Astrocyte of the spinal cord (primary cell): ENCODE data around the gene BCL3.

ENCODE experiments used
- DNase-seq: peaks from one replicate; pipeline ENCODE4 v3.0.0; 2011; ENCODE audit warnings: low read depth, low spot score
- H3K4me3 ChIP-seq: 2 replicates; pipeline ENCODE4 v1.5.1; 2011; ENCODE audit warnings: low read depth, mild to moderate bottlenecking, low read length, moderate library complexity
- in situ Hi-C: cut with HindIII; loops from 2 replicates; pipeline ENCODE4 v1.10.0; 2017; ENCODE audit warnings: low sequenced_read_pairs
- TF ChIP-seq, protein P1 (sequence below): IDR thresholded peaks from 2 replicates; pipeline ENCODE4 v1.5.1; 2012; ENCODE audit warnings: low read depth, mild to moderate bottlenecking, low read length, inconsistent platforms

The BCL3 gene

DNA sequence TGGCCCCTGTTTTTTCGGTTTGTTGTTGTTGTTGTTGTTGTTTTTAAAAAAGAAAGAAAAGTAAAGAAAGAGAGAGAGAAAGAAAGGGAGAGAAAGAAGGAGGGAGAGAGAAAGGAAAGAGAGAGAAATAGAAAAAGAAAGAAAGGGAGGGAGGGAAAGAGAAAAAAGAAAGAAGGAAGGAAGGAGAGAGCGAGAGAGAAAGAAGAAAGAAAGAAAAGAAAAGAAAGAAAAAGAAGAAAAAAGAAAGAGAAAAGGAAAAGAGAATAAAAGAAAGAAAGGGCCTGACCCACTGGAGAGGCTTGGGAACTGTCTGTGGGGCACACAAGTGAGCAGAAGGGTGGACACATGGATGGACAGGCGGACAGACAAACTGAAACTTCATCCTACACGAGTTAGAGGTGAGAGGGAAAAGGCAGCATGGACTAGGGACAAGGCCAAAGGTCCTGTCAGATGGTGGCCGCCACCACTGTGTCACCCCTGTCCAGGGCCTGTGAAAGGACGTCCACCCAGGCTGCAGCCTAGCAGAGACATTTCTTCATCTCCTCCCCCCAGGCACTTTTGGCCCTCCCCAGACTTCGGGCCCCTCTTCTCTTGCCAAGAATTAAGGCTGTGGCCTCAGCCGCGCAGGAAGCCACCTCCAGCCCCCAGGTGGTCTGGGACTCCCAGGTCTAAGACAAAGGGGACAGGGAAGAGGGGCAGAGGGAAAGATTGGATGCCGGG, 51.3 kb downstream of the BCL3 start:
- in situ Hi-C loops = no loop called here

DNA sequence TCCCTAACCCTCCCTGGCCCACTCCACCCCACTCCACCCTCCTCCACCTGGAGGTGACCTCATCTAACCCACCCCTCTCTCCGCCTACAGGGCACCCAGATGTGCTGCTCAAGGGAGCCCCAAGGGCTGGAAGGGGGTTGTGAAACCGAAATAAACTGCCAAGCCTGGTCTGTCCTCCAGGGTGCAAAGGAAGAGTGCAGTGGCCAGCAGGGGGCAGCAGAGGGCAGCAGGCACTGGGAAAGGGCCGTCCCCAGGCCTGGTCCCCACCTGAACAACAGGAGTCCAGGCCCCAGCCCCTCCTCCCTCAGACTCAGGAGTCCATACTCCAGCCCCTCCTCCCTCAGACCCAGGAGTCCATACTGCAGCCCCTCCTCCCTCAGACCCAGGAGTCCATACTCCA, 52.0 kb downstream of the BCL3 start:
- peak; percentile 60 for DNase-seq
- TF ChIP-seq, protein P1, sequence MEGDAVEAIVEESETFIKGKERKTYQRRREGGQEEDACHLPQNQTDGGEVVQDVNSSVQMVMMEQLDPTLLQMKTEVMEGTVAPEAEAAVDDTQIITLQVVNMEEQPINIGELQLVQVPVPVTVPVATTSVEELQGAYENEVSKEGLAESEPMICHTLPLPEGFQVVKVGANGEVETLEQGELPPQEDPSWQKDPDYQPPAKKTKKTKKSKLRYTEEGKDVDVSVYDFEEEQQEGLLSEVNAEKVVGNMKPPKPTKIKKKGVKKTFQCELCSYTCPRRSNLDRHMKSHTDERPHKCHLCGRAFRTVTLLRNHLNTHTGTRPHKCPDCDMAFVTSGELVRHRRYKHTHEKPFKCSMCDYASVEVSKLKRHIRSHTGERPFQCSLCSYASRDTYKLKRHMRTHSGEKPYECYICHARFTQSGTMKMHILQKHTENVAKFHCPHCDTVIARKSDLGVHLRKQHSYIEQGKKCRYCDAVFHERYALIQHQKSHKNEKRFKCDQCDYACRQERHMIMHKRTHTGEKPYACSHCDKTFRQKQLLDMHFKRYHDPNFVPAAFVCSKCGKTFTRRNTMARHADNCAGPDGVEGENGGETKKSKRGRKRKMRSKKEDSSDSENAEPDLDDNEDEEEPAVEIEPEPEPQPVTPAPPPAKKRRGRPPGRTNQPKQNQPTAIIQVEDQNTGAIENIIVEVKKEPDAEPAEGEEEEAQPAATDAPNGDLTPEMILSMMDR = peak; percentile 97
- in situ Hi-C loops = no loop called here
- H3K4me3 ChIP-seq = no peak overlapping the region

More for the DNA sequence above, 51.3 kb downstream of the BCL3 start:
- TF ChIP-seq, protein P1 = no peak
- no peak for DNase-seq
- H3K4me3 ChIP-seq = no peak overlapping the region

DNA sequence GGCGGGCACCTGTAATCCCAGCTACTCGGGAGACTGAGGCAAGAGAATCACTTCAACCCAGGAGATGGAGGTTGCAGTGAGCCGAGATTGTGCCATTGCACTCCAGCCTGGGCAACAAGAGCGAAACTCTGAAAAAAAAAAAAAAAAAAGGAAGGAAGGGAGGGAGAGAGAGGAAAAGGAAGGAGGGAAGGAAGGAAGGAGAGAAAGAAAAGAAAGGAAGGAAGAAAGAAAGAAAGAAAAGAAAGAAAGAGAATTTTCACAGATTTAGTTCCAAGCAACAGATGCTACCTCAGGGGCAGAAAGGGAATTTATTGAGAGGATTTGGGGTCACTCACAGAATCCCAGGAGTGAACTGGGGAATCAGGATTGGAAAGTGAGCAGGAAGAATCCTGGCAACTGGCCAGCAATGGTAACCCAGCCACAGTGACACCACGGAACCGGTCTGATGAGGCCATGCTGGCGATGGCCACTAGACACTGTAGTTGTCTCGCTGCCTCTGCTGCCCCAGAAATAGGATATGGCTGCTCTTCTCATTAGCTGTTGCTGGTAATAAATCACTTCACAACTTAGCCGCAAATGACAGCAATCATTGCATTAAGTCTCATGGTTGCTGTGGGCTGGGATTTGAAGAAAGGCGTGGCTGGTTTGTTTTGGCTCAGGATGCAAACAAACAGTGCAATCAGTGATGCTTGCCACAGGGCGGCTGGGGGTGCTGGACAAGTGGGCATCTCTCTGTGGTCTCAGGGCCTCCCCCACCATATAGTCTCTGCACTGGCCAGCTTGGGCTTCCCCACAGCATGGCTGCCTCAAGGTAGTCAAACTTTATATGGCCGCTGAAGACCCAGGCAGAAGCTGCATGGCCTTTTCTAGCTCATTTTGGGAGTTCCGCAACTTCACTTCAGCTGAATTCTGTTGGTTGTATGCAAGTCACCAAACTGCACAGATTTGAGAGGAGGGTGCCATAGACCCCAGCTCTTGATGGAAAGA, 55.2 kb downstream of the BCL3 start:
- H3K4me3 ChIP-seq = no peak overlapping the region
- in situ Hi-C loops = no loop called here
- TF ChIP-seq, protein P1 = no peak
- no peak for DNase-seq

DNA sequence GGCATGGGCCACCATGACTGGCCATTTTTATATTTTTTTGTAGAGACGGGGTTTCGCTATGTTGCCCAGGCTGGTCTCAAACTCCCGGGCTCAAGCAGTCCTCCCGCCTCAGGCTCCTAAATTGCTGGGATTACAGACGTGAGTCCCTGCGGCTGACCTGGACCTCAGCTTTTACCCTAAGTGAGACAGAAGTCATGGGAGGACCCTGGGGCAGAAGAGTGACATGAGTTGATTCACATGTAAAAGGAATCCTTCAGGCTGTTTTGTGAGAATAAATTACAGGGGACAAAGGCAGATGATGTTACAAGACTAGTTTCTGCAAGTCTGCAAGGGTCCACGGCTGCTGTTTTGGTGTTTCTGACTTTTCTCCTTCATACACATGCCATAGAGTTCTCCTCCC, 57.8 kb downstream of the BCL3 start:
- H3K4me3 ChIP-seq = no peak overlapping the region
- in situ Hi-C loops = no loop called here
- TF ChIP-seq, protein P1 = no peak
- no peak for DNase-seq

DNA sequence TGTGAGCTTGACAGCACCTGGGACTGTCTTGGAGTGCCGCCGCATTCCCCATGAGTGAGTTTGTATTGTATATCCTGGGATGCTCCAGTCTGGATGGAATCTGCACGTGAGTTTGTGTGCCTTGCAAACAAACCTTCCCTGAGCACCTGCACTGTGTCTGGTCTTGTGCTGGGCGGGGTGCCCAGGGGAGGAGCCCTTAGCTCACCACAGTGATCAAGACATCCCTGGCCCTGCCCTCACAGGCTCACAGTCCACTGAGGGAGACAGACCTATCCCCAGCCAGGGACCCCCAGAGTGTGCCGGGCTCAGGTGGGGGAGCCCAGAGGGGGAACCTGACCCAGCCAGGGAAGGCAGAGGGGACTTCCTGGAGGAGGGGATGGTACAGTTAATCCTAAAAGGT, 58.7 kb downstream of the BCL3 start:
- H3K4me3 ChIP-seq = no peak overlapping the region
- no peak for DNase-seq
- in situ Hi-C loops = no loop called here
- TF ChIP-seq, protein P1 = no peak

DNA sequence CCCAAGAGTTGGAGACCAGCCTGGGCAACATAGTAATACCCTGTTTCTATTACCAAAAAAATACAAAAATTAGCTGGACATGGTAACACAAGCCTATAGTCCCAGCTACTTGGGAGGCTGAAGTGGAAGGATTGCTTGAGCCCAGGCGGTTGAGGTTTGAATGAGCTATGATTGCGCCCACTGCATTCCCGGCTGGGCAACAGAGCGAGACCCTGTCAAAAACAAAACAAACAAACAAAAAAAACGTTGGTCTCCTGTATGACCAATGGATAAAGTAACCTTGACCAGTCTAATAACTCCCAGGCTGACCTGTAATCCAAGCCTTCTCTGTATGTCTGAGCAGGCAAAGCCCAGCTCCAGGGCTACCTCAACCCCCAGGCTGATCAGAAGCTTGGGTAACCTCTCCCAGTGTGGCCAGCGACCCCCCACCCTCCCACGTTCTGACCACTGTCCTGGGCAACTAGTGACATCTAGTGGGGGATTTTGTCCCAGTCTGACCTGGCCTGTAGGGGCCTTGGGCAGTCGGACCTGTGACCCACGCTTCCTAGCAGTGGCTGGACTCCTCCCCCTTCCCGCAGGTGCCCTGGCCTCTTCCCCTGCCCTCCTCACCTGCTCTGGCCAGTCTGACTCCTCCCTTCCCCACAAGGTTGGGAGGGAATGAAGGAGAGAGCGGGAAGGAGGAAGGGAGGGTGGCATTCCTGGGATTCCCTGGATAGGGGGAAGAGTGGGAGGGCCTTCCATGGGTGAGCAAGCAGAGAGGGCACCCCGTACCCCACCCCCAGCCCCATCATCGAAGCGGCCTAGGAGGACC, 59.3 kb downstream of the BCL3 start:
- peak; percentile 17 for DNase-seq
- in situ Hi-C loops = no loop called here
- H3K4me3 ChIP-seq = no peak overlapping the region
- TF ChIP-seq, protein P1 = peak; percentile 60
